Embryonic facial prominence (tissue), 1 donor: ENCODE measurements around the gene AHCYL1.

Experiments
- DNase-seq: peaks from one replicate; pipeline ENCODE4 v3.0.0-alpha.2; 2016; ENCODE audit errors: extremely low spot score

The AHCYL1 gene

DNA sequence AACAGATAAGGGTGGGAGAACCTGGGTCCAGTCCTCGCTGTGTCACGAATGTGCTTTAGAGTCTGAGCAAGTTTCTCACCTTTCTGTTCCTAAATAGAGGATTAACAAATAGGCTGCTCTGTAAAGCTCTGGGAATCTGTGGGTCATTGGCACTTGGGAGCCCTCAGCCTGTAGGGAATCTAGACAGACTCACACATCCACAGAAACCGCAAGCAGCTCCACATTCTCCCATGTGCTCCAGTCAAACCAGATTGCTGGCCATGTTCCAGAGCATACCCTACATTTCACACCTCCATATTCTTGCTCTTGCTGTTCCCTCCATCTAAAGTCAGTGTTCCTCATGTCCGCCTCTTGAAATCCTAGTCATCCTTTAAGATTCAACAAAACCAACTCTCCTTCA lies 7.8 kb upstream of the AHCYL1 start:
- no peak for DNase-seq

DNA sequence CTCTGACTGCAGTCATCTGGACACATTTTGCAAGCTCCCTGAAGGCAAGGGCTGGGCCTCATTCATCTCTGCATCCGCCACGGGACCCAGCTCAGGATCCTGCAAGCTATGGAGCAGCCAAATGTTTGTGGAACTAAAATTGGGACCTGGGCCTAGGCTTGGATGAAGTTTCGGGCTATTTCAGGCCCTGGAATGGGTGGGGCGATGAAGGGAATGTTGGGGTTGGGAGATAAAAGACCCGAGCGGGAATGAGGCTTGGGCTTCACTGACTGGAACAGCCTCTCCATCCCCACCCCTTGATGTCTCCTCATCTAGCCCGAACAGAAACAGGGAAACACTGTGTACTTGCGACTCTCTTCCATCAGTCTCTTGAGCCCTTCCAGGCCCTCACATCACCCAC lies 7.3 kb upstream of the AHCYL1 start:
- no peak for DNase-seq

DNA sequence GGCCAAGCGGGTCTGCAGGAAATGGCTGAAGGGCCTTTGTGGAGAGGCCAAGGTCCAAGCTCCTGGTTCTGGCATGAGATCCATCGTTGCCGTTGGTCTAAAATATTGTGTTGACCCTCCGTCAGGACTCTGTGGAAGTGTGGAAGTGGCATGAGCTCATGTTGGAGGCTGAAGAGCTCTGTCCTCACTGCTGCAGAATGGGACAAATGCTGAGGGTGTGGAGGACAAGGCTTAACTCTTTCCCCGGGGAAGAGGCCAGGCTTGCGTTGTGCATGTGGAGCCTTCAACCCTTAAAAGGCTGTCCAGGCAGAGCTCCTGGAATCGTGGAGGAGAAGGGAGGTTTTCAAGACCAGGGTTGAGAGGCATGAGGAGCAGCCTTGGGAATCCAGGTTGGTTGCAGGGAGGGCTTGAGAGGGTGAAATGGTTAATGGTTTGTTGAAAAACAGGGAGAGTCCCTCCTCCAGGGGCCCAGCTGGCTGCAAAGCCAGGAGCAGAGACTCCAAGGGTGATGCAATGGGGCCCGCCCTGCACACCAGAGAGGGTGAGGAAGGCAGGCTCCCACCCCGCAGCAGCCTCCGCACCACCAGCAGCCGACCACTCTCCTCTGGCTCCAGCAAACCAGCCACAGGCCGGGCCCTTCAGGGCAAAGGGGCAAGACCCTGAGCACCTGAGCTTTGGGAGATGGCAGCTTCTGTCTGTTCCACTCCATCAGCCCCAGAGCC lies 6.7 kb upstream of the AHCYL1 start:
- DNase-seq, result no peak

DNA sequence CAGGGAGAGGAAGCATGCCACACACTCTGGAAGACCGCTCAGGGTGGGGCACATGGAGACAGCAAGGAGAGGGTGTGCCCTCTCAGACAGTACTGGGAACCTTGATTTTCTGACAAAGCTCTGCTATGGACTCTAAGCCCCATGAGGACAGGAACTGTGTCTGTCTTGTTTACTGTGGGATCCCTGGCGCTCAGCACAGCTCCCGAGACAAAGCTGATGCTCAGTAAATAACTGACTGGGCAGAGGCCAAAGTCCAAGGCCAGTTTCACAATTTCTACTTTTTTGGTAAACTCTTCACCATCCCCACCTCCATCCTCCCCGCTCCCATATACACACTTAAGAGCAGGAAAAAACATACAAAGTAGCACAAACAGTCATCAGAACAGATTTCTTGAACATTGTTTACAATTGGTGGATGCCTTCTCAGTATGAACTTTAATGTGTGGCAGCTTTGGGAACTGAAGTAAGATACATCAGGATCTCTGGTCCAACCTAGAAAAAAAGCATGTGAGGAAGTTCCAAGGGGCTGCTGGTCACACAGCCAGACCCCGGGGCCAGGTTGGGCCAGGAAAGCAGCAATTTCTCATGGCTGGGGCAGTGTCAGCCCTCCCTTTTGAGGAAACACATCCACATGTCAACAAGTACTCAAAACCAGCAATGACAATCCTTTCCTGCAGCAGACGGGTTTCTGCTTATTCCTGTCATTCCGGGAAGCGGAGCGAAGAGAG lies 5.6 kb upstream of the AHCYL1 start:
- no peak for DNase-seq

DNA sequence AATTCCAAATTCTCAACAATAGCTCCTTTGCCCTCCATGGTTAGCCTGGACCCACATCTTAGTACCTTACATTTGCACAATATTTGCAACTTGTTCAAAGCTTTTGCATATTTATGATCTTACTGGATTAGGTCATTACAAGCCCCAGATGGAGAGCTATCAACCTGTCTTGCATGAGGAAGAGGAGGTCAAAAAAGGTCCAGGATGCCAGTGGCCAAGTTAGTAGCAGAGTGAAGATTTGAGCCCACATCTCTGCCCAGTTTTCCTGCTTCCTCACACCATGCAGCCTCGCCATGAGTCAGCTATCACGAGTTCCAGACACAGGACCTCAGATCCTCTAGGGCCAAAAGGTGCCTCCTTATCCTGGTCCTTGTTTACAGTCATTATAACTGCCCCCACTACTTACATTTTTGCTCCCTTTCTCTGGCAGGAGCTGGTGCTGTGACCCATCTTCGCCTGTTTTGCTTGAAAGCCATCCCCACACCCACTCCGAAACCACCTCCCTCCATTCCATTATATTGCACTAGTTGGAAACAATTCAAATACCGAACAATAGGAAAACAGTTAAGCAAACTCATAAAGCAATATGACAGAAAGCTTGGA lies 5.0 kb upstream of the AHCYL1 start:
- no peak for DNase-seq

DNA sequence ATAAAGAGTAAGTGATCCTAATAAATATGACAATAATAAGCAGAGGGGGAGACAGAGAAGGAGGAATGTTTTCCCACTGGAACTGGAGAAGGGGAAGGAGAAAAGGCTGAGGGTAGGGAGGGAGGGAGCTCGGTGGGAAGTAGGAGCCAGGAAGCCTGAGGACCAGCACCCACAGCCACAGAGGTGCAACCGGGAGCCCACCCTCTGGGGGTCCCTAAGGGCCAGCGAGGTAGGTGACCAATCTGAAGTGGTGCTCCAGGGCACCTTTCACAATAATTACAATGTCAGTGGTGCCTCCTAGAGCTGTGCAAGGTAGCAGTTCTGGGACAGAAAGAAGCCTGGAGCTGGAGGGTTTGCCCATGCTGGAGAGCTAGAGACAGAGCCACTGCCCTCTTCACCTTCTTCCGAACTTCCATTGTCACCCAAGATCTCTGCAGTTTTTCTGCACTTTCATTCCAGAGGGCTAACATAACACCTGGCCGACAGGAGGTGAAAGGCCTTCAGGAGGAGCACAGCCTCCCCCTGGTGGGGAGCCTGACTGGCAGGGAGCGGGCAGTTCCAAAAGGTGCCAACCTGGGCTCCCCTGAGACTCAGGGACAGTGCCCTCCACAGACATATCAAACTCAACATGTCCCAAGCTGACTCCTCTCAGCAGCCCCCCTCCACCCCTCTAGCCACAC lies 4.1 kb upstream of the AHCYL1 start:
- DNase-seq, result no peak

DNA sequence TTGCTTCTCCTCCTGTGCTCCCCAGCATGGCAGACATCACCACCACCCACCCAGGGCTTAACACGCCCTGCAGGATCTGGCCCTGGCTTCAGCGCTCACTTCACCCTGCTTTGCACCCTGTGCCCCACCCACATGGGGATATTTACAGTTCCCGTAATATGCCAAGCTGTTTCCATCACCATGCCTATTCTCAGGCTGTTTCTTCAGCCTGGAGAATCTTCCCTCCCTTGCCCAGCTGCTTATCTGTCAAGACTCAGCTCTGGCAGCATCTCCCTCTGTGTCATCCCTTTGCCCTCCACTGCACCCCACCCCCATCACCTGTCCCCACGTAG lies 3.6 kb upstream of the AHCYL1 start:
- DNase-seq, result no peak

DNA sequence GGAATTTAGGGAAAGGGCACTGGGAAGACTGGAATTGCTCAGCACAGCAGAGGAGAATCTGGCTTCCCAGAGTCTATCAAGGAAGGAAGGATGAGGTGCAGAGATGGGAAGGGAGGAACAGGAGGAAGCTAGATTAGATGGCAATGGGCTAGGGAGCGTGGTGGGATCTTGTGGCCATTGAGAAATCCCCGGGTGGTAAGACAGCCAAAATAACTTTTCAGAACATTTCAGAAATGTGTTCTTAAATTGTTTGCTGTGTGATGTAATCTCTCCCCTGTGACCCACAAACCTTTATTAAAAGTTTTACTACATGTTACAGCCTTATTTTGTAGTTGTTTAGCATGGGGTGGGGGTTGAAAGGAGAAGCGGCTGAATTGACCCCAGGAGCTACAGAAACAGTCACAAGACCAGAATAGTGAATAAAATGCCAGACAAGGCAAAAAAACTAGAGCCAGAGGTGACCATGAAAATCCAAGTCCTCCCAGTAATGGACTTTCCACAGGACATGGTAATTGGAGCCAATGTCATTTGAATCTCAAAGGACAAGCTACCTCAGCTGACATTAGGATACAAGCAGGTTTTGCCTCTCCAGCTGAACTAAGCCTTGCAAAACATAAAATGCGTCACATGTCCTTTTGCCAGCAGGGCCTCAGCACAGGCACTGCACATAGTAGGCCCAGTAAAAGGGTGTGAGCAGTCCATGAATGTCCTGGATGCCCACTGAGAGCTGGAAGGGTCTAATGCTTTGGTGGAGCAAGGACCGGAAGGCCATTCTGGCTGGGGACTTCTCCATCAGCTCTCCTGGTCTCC lies 980 bp upstream of the AHCYL1 start:
- no peak for DNase-seq

DNA sequence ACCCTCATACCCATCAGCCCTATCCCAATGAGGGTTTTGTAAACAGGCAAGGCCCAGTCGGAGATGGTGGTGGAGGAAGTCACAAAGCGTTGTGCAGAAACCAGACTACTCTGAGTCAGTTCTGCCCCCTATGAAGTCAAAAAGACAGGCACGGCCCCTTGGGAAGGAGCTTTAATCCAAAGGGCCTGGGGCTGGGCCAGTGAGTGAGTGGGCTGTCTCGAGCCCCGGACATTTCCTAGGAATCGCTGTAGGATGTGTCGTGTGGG lies 442 bp upstream of the AHCYL1 start:
- no peak for DNase-seq

DNA sequence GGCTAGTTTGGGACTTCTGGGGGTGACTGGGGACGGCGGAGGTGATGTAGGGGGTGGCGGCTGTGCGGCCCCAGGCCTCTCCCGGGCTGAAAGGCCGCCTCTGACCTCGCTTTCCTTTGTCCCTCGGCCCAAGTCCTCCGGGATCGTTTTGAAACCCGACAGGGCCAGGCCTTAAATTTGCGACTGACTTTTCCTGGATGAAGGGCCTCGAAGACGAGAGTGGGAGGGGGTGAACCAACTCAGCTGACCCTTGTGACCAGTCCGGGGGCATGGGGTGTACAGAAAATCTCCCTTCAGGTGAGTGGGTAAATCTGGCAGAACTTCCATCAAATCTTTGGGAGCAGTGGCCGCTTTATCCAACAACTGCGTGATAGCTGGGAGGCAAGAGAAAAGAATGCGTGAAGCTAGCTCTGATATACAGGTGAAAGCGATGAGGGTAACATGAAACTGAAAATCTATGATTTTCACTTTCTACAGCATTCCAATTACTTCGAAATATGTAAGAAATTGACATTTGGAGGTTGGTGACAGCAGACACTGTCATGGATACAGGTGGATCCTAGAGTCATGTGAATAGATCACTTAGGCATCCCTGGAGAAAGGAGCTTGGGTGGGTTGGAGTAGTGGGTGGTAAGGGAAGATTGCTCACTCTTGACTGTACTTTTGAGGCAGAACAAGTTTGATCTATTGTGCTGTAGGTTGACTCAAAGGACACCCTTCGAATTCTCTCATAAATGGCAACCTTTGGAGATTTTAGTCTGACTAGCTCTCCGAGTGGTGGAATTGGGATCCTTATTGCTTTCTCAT lies 885 bp downstream of the AHCYL1 start:
- DNase-seq, result no peak

DNA sequence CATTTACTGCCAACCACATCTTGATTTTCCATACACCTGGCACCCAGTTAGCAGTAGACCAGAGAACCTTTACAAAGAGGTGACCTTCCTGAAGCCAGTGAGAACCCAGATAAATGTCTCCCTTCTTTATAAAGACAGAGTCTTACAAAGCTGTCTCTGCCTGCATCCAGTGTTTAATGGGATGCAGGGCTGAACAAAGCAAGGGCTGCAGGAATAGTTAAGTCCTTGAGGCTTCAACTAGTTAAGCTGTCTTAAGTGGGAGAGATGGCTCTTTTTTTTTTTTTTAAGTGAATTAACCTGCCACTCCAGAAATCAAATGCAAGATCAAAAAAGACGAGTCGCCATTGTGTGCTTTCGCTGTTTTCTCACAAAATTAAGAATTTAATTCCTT lies 1.5 kb downstream of the AHCYL1 start:
- no peak for DNase-seq

DNA sequence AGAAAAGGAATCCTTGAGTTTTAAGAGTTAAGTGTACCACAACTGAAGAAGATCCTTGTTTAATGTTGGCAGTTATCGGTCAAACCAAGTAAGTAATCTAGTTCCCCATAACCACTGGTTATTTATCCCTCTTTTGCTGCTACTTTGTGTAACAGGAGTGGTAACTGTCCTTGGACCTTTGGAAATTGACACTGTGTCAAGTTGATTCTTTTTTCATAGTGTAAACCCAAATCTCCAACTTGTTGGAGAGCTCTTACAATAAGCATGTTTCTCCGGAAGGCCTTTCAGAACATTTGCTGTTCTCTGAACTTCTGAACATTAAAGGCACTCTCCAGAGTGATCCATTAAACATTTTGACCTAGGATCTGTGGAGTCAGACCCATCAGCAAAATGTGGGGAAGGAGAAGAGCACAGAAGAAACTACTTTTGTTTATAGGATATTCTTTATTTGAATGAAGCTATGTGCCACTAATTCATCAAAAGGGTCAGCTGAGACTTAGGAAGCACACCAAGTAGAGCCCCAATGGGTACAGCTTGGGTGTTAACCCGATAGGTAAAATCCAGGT lies 3.9 kb downstream of the AHCYL1 start:
- no peak for DNase-seq

DNA sequence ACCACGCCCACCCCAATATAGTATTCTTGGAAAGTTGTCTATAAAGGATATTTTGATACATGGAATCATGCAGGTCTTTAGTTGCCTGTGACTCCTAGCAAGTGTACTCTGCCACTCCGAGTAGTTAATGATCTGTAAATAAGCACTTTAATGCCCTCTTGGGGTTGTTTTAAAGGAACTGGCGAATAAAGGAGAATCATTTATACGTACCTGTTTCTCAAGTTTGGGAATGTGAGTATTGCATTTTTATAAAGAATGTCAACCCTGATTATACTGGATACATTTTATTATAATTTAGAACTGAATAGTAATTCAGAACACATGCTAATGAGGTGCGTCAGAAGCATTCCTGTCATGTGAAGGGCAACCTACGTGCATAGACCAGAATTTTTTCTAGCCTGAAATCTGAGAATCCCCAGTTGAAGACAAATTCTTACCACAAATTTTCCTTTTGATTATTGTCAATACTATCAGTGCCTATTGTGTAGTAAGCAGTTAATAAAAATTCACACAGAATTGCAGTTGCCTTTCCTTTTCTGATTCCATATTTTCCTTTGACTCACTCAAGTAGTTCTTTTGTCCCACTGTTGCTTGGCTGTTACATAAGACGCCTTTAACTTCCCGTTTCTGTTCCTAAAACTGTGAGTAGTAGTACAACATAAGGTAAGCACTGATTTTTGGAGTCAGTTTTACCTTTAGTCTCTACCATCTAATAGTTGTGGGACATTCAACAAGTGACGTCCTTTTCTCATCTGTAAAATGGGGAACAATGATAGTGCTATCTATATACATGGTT lies 5.1 kb downstream of the AHCYL1 start:
- DNase-seq, result no peak

DNA sequence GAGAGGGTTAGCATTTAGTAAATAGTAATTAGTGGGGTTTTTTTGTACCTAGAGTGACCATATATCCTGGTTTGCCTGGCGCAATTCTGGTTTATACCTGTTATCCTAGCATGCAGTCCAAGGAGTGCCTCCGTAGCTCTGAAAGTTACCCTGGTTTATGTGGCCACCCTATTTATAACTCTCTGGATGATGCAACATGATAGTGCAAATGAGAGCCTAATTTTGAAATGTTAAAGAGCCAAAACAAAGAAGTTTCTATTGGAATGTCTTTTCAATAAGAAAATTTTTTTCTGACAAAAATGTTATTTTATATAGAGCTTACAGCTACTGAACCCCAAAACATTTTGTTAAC lies 5.7 kb downstream of the AHCYL1 start:
- DNase-seq, result no peak

DNA sequence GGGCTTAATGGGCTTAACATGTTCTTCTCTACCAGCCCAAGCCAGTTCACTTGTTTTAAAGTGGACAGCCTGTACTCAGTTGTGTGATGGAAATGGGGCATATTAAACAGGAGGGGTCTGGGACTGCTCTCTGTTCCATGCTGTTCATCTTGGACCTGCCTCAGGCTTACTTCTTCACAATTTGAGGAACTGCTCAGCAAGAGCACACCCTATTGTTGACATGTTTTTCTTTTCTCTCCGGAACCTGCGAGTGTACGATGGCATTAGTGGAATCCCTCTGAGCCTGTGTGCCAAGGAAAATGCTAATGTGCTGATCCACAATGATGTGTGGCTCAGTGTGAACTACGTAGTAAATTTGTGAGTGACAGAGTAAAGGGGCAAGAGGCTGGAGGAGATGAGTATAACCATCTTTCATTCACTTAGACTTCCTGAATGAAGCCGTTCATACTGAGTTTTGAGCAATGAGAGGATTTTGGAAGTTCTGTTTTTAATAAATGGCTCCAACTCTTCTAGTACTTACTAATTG lies 6.9 kb downstream of the AHCYL1 start:
- no peak for DNase-seq

DNA sequence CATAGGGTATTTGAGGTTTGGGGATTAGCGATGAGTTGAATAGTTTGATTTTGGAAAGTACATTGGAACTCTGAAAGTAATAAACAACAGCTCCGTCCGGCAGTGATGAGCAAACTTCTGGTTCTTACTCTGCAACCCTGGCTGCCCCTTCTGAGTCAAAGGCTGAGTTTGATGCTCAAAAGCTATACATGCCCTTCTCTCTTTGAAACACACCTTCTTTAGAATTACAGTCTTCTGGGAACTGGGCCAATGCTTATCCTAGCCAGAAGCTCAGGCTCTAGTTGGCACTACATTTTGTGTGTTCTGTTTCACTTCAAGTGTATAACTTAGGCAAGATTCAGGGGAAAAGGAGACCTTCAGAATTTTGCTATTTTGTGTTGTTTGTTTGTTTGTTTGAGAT lies 9.3 kb downstream of the AHCYL1 start:
- no peak for DNase-seq

DNA sequence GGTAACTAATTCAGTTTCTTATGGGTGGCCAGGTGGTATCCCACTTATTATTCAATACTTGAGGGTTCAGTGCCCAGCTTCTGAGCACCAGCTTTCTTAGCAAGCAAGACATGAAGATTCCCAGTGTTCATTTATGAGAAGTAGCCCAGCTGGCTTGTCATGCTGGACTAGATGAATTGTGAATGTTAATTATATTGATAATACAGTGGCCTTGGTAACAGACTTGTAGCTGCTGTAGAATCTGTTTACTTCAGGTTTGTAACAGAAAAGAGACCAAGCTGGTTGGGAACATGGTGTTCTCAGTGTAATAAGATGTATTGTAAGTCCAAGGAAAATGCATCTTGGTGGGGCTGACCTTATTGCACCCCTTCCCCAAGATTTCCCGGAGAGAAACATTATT lies 10.1 kb downstream of the AHCYL1 start:
- DNase-seq, result no peak

DNA sequence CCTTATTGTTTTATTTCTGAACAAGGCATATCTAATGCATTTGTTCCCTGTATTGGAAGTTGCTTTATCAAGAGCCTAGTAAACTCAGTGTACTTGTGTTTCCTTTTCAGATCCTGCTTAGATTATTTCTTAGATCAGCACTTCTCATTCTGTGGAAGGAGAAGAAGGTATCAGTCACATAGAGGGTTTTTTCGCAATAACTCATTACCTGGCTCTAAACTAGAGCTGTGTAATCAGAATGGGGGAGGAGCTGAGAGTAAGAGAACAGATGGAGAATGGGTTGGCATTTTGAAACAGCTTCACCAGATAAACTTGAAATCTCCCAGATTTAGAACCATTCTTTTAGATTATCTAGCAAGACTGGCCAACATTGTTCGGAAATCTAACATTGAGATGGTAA lies 11.0 kb downstream of the AHCYL1 start:
- no peak for DNase-seq

DNA sequence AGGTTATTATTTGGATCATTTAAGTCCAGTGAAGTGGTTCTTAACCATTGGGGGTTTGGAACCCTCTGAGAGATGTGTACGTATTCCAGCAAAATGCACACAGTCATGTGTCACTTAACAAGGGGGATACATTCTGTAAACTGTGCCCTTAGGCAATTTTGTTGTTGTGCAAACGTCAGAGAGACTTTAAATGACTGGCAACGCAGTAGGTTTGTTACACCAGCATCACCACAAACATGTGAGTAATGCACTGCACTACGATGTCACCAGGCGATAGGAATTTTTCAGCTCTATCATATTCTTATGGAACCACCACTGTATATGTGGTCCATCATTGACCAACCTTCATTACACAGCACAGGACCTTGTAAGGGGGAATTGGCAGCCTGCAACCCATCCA lies 11.9 kb downstream of the AHCYL1 start:
- DNase-seq, result no peak

DNA sequence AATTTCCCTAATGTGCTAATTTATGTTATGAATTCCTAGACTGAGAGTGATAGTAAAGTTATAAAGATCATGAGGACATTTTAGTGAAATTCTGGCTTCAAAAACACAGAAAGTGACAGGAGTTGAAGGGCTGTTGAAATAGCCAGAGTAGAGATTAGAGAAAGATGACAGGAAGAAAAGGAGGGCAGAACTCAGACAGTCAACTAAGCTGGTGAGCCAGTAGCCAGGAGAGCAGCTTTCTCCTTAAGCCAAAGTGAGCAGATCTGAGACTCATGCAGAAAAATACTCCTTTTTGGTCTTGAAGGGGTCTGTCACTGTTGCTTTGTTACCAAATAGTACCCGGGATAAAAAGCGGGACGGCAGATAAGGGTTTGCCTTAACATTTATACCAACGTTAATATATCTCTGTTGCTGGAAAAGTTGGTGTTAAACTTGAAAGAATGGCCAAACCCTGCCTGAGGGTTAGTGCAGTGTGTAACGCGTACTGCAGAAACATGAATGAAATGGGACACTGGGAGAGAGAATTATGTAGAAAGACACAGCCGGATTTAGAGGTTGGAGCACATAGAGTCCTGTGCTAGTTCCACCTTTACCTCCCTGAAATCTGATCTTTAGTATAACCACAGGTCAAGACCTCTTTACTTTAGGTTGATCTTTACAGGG lies 12.8 kb downstream of the AHCYL1 start:
- no peak for DNase-seq
